H1 (cell line): ENCODE measurements around the gene LBR. TPM values are rescaled to one million over a fixed set of nuclear protein-coding genes. Genes with fewer than 3 reads are reported as not detected.

Experiments
- EP300 ChIP-seq, 2 experiments: IDR thresholded peaks; 1 replicate in 1 of 2; 2 replicates in 1 of 2; pipeline ENCODE4 v1.6.1; 2011 to 2012; ENCODE audit warnings: low read depth in 2 of 2, low read length in 2 of 2, mild to moderate bottlenecking in 2 of 2, borderline replicate concordance in 1 of 2, inconsistent platforms in 1 of 2, moderate library complexity in 1 of 2
- EZH2 ChIP-seq: fragments of 200-600 bp; sonication (generic); IDR thresholded peaks from 2 replicates; pipeline ENCODE4 v1.7.1; 2012; ENCODE audit warnings: low read depth, mild to moderate bottlenecking, moderate library complexity, low read length, inconsistent platforms; ENCODE audit not compliant: severe bottlenecking
- GTF2F1 ChIP-seq: IDR thresholded peaks from 2 replicates; pipeline ENCODE4 v1.6.1; 2012; ENCODE audit warnings: low read depth, low read length, improper control_type of control experiment, borderline replicate concordance
- HDAC6 ChIP-seq: IDR thresholded peaks from one replicate; pipeline ENCODE4 v1.7.1; 2012; ENCODE audit warnings: low read depth, mild to moderate bottlenecking, inconsistent platforms, low read length, moderate library complexity
- RBBP5 ChIP-seq: IDR thresholded peaks from 2 replicates; pipeline ENCODE4 v1.7.1; 2012; ENCODE audit warnings: low read depth, mild to moderate bottlenecking, inconsistent platforms, low read length, moderate library complexity, borderline replicate concordance
- polyA plus RNA-seq, 7 experiments: library from polyadenylated mRNA; depleted of rRNA in 3 of 7; stranded (reverse) in 5 of 7; unstranded in 2 of 7; fragments of >200 nt in 5 of 7; fragments of 200-250 nt in 2 of 7; gene quantifications; 1 replicate in 5 of 7; 2 replicates in 1 of 7; 4 replicates in 1 of 7; pipeline versions ENCODE4 v1.2.1 to v1.2.3, GENCODE V29; 2011 to 2013; ENCODE audit warnings: missing spikeins in 2 of 7, mixed read lengths in 2 of 7
- total RNA-seq: library from RNA; stranded (reverse); fragmentation: NEBNext Ultra II Directional; extraction: Animal tissue kit (Norgen Biotek cat#: 25700); gene quantifications from 2 replicates; pipeline ENCODE4 v1.2.1, GENCODE V29; 2021

The LBR gene
- total and polyA plus RNA-seq, 2 of the 8 experiments (the other 6 are each of a cell fraction or from before 2014, with no cell fraction given): 32.1 to 89.8 TPM

- TF ChIP-seq GTF2F1 (no peak), EP300 (IDR thresholded peaks at IDR 0.05; ENCODE audit: borderline replicate concordance in 1 of 2, low read depth in 2 of 2, low read length in 2 of 2) (no peak), EZH2 (no peak), HDAC6 (no peak), RBBP5 (no peak)
Measured at GRCh38 chr1:225354906-225355305, 72.9 kb downstream of the LBR start (continued).

Other genes with a start within 250 kb of the LBR start
- 318 and 335 TPM in 2 replicates for gene ENAH, start 225.1 kb upstream of the LBR start, total RNA-seq
- 33.1 and 39.1 TPM in 2 replicates for gene ENAH, start 225.1 kb upstream of the LBR start, polyA plus RNA-seq (2011; rRNA removed)